GM18907 (cell line): ENCODE results near the gene PHACTR3.

Experiments used
- ATAC-seq: cut with Tn5 transposase; IDR thresholded peaks from one replicate; pipeline ENCODE4 v1.9.1; 2021; ENCODE audit warnings: mild to moderate bottlenecking, moderate library complexity; ENCODE audit not compliant: unreplicated experiment

The PHACTR3 gene

GRCh38 chr20:59667981-59668515, 63.7 kb downstream of the PHACTR3 start:
- no peak for ATAC-seq

DNA sequence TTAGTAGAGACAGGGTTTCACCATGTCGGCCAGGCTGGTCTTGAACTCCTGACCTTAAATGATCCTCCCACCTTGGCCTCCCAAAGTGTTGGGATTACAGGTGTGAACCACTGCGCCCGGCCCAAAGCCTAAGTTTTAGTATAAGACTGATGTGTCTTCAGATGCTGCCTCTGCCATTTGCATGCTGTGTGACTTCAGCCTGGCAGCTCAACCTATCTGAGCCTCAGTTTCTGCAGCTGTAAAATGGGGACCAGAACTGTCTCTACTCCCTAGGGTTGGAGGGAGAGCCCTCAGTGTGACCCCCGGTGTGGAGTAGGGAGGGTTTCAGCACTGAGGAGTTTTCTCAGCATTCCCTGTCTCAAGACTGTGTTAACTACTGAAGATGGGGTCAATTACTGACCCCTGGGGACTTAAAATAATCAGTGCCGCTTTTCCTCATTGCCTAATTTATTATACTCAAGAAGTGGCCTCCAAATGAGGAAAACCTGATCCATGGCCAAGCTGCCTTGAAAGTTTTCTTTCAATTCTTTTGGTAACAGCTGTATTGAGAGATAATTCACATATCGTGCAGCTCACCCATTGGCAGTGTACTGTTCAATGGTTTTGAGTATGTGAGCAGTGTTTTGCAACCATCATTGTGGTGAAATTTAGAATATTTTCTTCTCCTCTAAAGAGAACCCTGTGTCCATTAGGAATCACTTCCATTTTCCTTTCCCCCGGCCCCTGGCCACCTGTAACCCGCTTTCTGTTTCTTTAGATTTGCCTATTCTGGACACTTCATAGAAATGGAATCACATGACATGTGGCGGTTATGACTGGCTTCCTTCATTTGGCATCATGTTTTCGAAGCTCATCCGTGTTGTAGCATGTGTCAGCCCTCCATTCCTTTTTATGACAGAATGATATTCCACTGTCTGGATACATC, 64.8 kb downstream of the PHACTR3 start:
- no peak for ATAC-seq

GRCh38 chr20:59670786-59671492, 66.6 kb downstream of the PHACTR3 start:
- ATAC-seq = no peak

GRCh38 chr20:59671661-59672471, 67.5 kb downstream of the PHACTR3 start:
- ATAC-seq = no peak

GRCh38 chr20:59672576-59672975, 68.2 kb downstream of the PHACTR3 start:
- ATAC-seq = no peak

DNA sequence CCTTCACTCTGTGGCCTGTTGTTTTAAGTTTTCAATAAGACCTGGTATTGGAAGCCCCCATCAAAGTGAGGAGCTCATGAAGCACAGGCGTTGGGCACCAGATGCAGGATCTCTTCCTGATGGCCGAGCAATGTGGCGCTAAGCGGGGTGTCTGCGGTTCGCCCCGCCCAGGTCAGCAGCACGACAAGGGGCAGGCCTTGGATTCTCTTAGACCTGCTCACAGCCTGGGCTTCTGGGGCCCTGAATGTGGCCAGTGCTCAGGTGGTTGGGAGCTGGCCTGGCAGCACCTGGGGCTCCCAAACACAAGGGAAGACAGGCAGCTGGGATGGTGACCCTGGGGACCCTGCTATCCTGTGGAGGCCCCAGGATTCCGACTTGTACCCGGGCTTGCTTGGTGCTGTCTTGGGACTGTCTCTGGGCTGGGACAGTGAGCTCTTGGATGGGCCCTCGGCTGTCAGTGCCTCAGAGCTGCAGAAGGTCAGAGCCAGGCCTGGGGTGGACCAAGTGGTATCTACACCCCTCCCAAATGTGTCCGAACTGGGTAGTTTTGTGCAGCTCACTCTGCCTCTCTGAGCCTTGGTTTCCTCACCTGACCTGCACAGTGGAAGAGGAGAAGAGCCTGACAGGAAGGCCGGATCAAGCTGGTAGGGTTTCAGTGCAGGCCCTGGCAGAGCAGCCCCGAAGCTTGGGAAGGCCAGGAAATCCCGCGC, 69.1 kb downstream of the PHACTR3 start:
- no peak for ATAC-seq

GRCh38 chr20:59673998-59674445, 69.7 kb downstream of the PHACTR3 start:
- no peak for ATAC-seq

DNA sequence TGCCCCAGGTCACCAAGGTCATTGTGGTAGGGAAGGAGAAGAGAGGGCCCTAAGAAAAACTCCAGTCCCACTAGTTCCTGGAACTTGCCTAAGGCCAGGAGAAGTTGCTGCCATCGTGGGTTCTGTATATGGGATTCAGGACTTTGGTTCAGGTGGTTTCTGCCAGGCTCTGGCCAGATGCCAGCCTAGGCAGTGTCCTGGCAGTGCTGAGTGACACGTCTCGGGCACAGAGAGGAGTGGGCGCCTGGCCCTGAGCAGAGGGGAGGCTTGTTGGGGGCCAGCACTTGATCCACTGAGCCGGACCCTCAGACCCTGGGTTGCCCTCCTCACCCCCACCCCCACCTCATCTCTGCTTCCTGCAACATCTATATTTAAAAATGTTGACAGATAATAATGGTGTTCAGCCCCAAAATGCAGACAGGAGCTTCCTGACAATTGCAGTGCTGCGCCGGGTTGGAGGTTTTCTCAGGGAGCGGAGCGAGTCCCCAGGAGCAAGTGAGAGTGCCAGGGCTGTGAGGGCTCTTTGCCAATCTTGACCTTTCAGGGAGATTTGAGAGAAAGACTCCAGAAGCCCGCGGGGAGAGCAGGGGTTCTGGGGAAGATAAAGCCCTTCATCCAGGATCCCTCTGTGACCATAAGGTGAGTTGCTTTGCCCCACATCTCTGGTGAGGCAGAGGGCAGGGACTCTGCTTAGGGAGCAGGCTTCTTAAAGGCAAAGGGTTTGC, 71.9 kb downstream of the PHACTR3 start:
- no peak for ATAC-seq

DNA sequence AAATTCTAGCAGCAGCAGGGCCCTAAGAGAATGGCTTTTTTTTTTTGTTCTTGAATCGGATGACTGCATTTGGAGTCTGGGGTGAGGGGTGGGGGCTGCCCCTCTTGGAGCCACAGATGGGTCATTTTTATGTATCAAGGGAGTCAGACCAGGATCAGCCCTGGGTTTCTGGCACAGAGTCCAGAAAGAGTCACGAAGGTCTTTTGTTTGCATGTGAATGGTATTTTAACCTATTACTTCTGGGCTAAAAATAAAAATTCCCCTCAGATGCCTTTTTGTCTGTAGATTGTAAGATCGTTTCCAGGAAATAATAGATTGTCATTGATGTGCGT, 72.5 kb downstream of the PHACTR3 start:
- no peak for ATAC-seq

- no peak for ATAC-seq
Observed at GRCh38 chr20:59677586-59677985, 73.2 kb downstream of the PHACTR3 start.

DNA sequence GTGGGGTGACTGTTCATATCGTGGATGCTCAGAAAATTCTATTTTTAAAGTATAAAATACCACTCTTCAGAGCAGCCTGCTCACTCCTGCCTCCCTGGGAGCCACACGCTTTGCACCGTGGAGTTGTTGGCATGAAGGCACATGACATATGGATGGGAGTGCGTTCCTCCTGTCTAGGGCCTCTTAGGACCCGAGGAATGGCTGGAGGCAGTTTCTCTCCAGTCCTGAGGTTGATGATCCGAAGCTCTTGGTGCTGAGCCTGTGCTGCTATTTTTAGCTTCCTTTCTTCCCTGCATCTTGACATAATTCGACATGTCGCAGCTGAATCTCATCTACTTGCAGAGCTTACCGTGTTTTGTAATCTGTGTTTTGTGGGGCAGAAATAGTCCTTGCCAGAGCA, 73.9 kb downstream of the PHACTR3 start:
- no peak for ATAC-seq

DNA sequence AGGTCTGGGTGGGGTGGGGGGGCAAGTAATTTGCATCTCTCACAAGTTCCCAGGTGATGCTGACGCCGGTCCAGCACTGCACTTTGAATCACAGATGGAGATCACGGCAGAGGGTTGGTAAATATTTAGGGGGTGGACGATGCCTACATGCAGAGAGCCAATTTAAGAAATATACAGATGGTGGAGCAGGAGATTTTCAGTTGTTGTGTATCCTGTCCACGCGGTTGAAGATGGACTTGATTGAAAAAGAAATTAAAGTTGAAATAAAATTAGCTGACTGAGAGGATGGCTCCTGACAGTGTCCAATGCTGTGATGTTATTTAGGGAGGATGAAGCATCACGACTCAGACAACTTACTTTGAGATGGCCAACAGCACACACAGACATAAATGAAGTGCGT, 74.6 kb downstream of the PHACTR3 start:
- ATAC-seq = no peak

DNA sequence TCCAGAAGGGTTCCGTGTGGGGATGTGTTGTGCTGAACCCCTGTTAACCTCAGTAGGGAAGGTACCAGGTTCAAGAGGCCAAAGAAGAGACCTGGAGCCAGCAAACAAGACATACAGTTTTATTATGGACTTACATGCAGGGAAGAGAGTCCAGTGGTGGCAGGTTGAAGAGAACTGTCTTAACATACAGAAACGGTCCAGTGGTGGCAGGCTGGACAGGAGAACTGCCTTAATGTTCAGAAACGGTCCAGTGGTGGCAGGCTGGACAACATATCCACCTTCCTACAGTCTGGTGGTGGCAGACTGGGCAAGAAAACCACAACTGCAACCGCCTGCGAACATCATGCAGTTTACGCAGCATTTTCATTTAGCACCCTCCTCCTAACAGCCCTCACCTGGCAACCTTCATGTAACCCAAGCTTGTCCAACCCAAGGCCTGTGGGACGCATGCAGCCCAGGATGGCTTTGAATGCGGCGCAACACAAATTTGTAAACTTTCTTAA, 75.9 kb downstream of the PHACTR3 start:
- no peak for ATAC-seq

DNA sequence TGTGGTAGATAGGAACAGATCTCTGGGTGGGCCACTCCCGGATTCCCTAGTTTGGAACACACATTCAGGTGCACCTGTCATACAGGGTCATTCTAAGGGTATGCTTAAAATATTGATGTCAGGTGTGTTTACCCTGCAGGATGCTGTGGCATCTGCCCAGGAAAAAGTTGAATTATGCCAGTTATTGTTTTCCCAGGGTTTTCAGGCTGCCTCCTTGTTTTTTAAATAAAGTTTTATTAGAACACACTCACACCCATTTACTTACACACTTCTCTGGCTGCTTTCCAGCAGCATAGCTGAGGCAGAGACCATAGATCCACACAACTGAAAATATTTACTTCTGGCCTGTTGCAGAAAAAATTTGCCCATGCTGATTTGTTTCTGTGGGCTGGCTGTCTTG, 76.5 kb downstream of the PHACTR3 start:
- ATAC-seq = no peak

DNA sequence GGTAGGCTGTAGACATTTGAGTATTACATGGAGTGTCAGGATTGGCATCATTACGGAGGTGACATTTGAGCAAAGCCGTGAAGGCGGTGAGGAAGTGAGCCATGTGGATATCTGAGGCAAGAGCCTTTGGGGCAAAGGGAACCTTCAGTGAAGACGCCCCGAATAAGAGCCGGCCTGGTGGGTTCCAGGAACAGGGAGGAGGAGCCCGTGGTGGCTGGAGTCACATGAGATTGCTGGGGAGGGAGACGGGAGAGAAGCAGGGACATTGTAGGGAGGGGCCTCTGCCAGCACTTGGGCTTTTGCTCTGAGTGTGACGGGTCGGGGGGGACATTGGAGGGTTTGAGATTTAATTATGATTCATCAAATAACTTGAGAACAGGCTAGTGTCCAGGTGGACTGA, 78.3 kb downstream of the PHACTR3 start:
- ATAC-seq = no peak

GRCh38 chr20:59683181-59683580, 78.8 kb downstream of the PHACTR3 start:
- no peak for ATAC-seq

- no peak for ATAC-seq
Observed at GRCh38 chr20:59684685-59685242, 80.4 kb downstream of the PHACTR3 start.

DNA sequence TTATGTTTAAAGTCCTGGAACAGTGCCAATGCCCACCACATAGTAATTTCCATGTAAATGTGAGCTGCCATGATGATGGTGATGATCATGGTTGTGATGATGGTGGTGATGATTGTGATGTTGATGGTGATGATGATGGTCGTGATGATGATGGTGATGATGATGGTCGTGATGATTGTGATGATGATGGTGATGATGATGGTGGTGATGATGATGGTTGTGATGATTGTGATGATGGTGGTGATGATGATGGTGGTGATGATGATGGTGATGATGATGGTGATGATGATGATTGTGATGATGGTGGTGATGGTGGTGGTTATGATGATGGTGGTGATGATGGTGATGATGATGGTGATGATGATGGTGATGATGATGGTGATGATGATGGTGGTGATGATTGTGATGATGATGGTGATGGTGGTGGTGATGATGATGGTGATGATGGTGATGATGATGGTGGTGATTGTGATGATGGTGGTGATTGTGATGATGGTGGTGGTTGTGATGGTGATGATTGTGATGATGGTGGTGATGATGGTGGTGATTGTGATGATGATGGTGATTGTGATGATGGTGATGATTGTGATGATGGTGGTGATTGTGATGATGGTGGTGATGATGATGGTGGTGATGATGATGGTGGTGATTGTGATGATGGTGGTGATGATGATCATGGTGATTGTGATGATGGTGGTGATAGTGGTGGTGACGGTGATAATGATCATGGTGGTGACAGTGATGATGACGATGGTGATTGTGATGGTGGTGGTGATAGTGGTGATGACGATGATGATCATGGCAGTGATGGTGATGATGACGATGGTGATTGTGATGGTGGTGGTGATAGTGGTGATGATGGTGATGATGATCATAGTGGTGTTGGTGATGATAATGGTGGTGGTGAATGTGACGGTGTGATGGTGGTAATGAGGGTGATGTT, 82.3 kb downstream of the PHACTR3 start:
- ATAC-seq = no peak
